Measurements from ENCODE around the gene TTC31.
A peak's percentile ranks its signal among the peaks of the same experiment; 100 is the strongest.

TTC31 gene

DNA sequence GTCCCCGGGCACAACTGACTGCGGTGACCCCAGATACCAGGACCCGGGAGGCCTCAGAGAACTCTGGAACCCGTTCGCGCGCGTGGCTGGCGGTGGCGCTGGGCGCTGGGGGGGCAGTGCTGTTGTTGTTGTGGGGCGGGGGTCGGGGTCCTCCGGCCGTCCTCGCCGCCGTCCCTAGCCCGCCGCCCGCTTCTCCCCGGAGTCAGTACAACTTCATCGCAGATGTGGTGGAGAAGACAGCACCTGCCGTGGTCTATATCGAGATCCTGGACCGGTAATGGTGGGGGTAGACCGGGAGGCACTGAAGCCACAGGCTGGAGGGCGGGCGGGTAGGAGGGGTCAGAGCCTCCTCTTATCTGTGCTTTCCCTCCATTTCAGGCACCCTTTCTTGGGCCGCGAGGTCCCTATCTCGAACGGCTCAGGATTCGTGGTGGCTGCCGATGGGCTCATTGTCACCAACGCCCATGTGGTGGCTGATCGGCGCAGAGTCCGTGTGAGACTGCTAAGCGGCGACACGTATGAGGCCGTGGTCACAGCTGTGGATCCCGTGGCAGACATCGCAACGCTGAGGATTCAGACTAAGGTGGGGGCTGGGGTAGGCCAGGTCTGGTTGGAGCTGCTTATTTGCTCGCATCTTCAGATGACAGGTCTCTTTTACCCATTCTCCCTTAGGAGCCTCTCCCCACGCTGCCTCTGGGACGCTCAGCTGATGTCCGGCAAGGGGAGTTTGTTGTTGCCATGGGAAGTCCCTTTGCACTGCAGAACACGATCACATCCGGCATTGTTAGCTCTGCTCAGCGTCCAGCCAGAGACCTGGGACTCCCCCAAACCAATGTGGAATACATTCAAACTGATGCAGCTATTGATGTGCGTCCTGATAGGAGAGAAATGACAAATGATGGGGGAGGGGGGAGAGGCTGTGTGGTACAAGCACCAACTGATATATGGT lies 47.6 kb downstream of the TTC31 start:
- Histone ChIP-seq H3K9ac (ENCODE audit: low read length) (peak overlapping the region; percentile 89), H3K4me2 (ENCODE audit: low read depth, low read length, poor library complexity, severe bottlenecking) (peak overlapping the region; percentile 83), H3K9me2 (replicated peaks; ENCODE audit: insufficient read depth, low read length) (no peaks in the 10 kb centered on the region), H3K9me3 (ENCODE audit: insufficient read depth, low read length) (no peaks in the 10 kb centered on the region), H3K27me3 (ENCODE audit: low read length) (no peaks in the 10 kb centered on the region), H3F3A (ENCODE audit: insufficient read depth) (peaks cover 10% of the 10 kb centered on the region; the same call in 1 of the 2 replicates), H3K27ac (ENCODE audit: low read depth, low read length) (peak overlapping the region; percentile 67), H3K4me3 (ENCODE audit: insufficient read depth, low read length, poor library complexity, severe bottlenecking) (peak overlapping the region; percentile 81), H4K20me1 (ENCODE audit: low read depth, low read length) (no peaks in the 10 kb centered on the region), H3K36me3 (ENCODE audit: low read length) (peaks cover 11% of the 10 kb centered on the region), H3K79me2 (ENCODE audit: insufficient read depth, low read length) (peaks cover 23% of the 10 kb centered on the region), H2AFZ (ENCODE audit: low read depth, low read length, severe bottlenecking) (peak overlapping the region; percentile 38)
- TF ChIP-seq, protein P1, sequence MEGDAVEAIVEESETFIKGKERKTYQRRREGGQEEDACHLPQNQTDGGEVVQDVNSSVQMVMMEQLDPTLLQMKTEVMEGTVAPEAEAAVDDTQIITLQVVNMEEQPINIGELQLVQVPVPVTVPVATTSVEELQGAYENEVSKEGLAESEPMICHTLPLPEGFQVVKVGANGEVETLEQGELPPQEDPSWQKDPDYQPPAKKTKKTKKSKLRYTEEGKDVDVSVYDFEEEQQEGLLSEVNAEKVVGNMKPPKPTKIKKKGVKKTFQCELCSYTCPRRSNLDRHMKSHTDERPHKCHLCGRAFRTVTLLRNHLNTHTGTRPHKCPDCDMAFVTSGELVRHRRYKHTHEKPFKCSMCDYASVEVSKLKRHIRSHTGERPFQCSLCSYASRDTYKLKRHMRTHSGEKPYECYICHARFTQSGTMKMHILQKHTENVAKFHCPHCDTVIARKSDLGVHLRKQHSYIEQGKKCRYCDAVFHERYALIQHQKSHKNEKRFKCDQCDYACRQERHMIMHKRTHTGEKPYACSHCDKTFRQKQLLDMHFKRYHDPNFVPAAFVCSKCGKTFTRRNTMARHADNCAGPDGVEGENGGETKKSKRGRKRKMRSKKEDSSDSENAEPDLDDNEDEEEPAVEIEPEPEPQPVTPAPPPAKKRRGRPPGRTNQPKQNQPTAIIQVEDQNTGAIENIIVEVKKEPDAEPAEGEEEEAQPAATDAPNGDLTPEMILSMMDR (IDR thresholded peaks at IDR 0.05; ENCODE audit: insufficient read depth, low read length, poor library complexity, severe bottlenecking): no peak
- no peak for TF ChIP-seq EZH2phosphoT487 (conservative IDR thresholded peaks at IDR 0.05; ENCODE audit: low read length)

DNA sequence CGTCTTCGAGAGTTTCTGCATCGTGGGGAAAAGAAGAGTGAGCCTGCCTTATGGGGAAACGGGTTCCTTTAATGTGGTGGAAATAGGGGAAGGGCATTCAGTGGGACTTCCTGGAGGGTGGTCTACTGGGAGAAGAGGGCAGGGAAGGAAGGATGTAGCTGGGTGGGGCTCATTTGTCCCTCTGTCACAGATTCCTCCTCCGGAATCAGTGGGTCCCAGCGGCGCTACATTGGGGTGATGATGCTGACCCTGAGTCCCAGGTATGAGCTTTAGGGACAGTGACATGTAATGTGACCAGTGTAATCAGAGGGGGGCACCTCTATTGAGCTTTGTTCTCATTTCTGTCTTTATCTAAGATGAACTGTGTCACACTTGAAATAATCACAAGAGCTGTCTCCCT lies 48.8 kb downstream of the TTC31 start:
- H4K20me1 ChIP-seq (ENCODE audit: low read depth, low read length): no peaks in the 10 kb centered on the region
- TF ChIP-seq, protein P1 (IDR thresholded peaks at IDR 0.05; ENCODE audit: insufficient read depth, low read length, poor library complexity, severe bottlenecking): no peak
- TF ChIP-seq EZH2phosphoT487 (conservative IDR thresholded peaks at IDR 0.05; ENCODE audit: low read length): no peak
- no peaks in the 10 kb centered on the region for H3K9me3 ChIP-seq (ENCODE audit: insufficient read depth, low read length)
- no peaks in the 10 kb centered on the region for H3K27me3 ChIP-seq (ENCODE audit: low read length)
- no peak overlapping the region for H3K27ac ChIP-seq (ENCODE audit: low read depth, low read length)
- peaks cover 23% of the 10 kb centered on the region for H3K79me2 ChIP-seq (ENCODE audit: insufficient read depth, low read length)
- peak overlapping the region; percentile 83 for H3K4me2 ChIP-seq (ENCODE audit: low read depth, low read length, poor library complexity, severe bottlenecking)
- no peaks in the 10 kb centered on the region for H3K9me2 ChIP-seq (replicated peaks; ENCODE audit: insufficient read depth, low read length)
- H3K4me3 ChIP-seq (ENCODE audit: insufficient read depth, low read length, poor library complexity, severe bottlenecking): no peak overlapping the region
- H3K36me3 ChIP-seq (ENCODE audit: low read length): peaks cover 7% of the 10 kb centered on the region
- no peak overlapping the region for H2AFZ ChIP-seq (ENCODE audit: low read depth, low read length, severe bottlenecking)
- H3K9ac ChIP-seq (ENCODE audit: low read length): peak overlapping the region; percentile 89
- H3F3A ChIP-seq (ENCODE audit: insufficient read depth): peaks cover 7% of the 10 kb centered on the region; the same call in 1 of the 2 replicates

DNA sequence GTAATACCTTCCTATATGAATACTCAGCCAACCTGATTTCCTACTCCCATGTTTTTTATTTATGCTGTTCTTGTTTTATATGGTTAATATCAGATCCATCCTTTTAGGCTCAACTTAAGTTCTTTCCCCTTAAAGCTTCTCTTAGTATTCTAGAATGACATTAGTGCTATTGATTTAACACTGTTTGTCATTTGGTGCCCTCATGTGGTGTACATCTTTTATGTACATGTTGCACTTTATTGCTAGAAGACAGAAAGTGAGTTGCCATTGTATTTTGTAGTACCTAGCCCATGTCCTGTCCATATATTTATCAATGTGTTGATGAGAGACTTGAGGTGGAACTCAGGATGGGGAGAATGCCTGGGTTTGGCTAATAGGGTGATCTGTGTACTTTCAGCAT lies 49.3 kb downstream of the TTC31 start:
- TF ChIP-seq EZH2phosphoT487 (conservative IDR thresholded peaks at IDR 0.05; ENCODE audit: low read length): no peak
- TF ChIP-seq, protein P1 (IDR thresholded peaks at IDR 0.05; ENCODE audit: insufficient read depth, low read length, poor library complexity, severe bottlenecking): peak; percentile 8
- Histone ChIP-seq H3K9ac (ENCODE audit: low read length) (no peak overlapping the region), H3K27me3 (ENCODE audit: low read length) (no peaks in the 10 kb centered on the region), H2AFZ (ENCODE audit: low read depth, low read length, severe bottlenecking) (no peak overlapping the region), H3K4me2 (ENCODE audit: low read depth, low read length, poor library complexity, severe bottlenecking) (no peak overlapping the region), H3K4me3 (ENCODE audit: insufficient read depth, low read length, poor library complexity, severe bottlenecking) (no peak overlapping the region), H3K36me3 (ENCODE audit: low read length) (0 out of 2 replicates have a peak, but pooled peaks cover 2% of the 10 kb centered on the region), H3K9me2 (replicated peaks; ENCODE audit: insufficient read depth, low read length) (no peaks in the 10 kb centered on the region), H3K27ac (ENCODE audit: low read depth, low read length) (no peak overlapping the region), H4K20me1 (ENCODE audit: low read depth, low read length) (no peaks in the 10 kb centered on the region), H3K9me3 (ENCODE audit: insufficient read depth, low read length) (no peaks in the 10 kb centered on the region), H3F3A (ENCODE audit: insufficient read depth) (peaks cover 5% of the 10 kb centered on the region; the same call in 1 of the 2 replicates), H3K79me2 (ENCODE audit: insufficient read depth, low read length) (peaks cover 23% of the 10 kb centered on the region)

Data from SU-DHL-6 (cell line).